SK-N-SH (cell line): ENCODE data around the gene C14orf119. TPM values are rescaled to one million over a fixed set of nuclear protein-coding genes. Genes with fewer than 3 reads are reported as not detected.

Experiments used
- CTCF ChIA-PET: fragments of 300-600, 350-600 bp; formaldehyde crosslinking; extraction: SDS; loops from one replicate; lab custom pipeline; 2021; lab: Yijun Ruan, JAX
- POLR2A ChIA-PET: fragments of 350-600 bp; sonication (Branson Sonifier 250); formaldehyde crosslinking; extraction: SDS; loops from one replicate; lab custom pipeline; 2020; ENCODE audit warnings: antibody characterized with exemption, inconsistent platforms; lab: Yijun Ruan, JAX
- DNase-seq: peaks from one replicate; pipeline ENCODE4 v3.0.0; 2012
- H2AFZ ChIP-seq: fragments of 200-600 bp; sonication (generic); 2 replicates; pipeline ENCODE4 v1.8.1; 2016; ENCODE audit warnings: antibody characterized with exemption, mild to moderate bottlenecking, low read depth
- H3F3A ChIP-seq: fragments of 200-600 bp; sonication (generic); replicated peaks from 2 replicates; pipeline ENCODE3; 2016; ENCODE audit warnings: antibody characterized with exemption, mild to moderate bottlenecking; ENCODE audit not compliant: insufficient read depth
- H3K27ac ChIP-seq, 2 experiments: fragments of 200-500 bp in 1 of 2; fragments of 200-600 bp in 1 of 2; sonication (Bioruptor generic) in 1 of 2; sonication (generic), shearing (Covaris generic) in 1 of 2; 2 replicates each; pipeline versions ENCODE4 v1.5.1 to v1.6.1; 2014 to 2016; ENCODE audit warnings: low read depth in 2 of 2, inconsistent platforms in 1 of 2, low read length in 1 of 2, mild to moderate bottlenecking in 1 of 2, mixed read lengths in 1 of 2
- H3K27me3 ChIP-seq: fragments of 200-600 bp; sonication (generic), shearing (Covaris generic); 2 replicates; pipeline ENCODE4 v1.6.1; 2016; ENCODE audit warnings: mixed run types; ENCODE audit not compliant: insufficient read depth
- H3K36me3 ChIP-seq, 2 experiments: fragments of 200-500 bp in 1 of 2; fragments of 200-600 bp in 1 of 2; sonication (Bioruptor generic) in 1 of 2; sonication (generic) in 1 of 2; replicated peaks in 1 of 2; 2 replicates each; pipeline versions ENCODE3 to v1.5.1; 2014 to 2016; ENCODE audit warnings: low read length in 1 of 2, mild to moderate bottlenecking in 1 of 2; ENCODE audit not compliant: insufficient read depth in 2 of 2, control insufficient read depth in 1 of 2
- H3K4me1 ChIP-seq, 2 experiments: fragments of 200-500 bp in 1 of 2; fragments of 200-600 bp in 1 of 2; sonication (Bioruptor generic) in 1 of 2; sonication (generic), shearing (Covaris generic) in 1 of 2; 2 replicates each; pipeline versions ENCODE4 v1.5.1 to v1.6.1; 2014 to 2016; ENCODE audit warnings: low read depth in 1 of 2, low read length in 1 of 2, mixed run types in 1 of 2; ENCODE audit not compliant: insufficient read depth in 2 of 2, control insufficient read depth in 1 of 2
- H3K4me2 ChIP-seq: fragments of 200-600 bp; sonication (generic), shearing (Covaris generic); 2 replicates; pipeline ENCODE4 v1.6.1; 2017; ENCODE audit warnings: mixed run types
- H3K4me3 ChIP-seq, 2 experiments: fragments of 200-500 bp in 1 of 2; fragments of 200-600 bp in 1 of 2; sonication (Bioruptor generic) in 1 of 2; sonication (generic), shearing (Covaris generic) in 1 of 2; 2 replicates each; pipeline versions ENCODE4 v1.5.1 to v1.8.1; 2014 to 2016; ENCODE audit warnings: low read depth in 2 of 2, inconsistent platforms in 1 of 2, low read length in 1 of 2, mild to moderate bottlenecking in 1 of 2, mixed read lengths in 1 of 2, moderate library complexity in 1 of 2
- H3K79me2 ChIP-seq: fragments of 200-600 bp; sonication (generic); 2 replicates; pipeline ENCODE4 v1.8.1; 2017; ENCODE audit warnings: mild to moderate bottlenecking; ENCODE audit not compliant: insufficient read depth
- H3K9ac ChIP-seq: fragments of 200-600 bp; sonication (generic); 2 replicates; pipeline ENCODE4 v1.6.1; 2017; ENCODE audit warnings: mixed run types
- H3K9me2 ChIP-seq: fragments of 200-600 bp; sonication (generic); 2 replicates; pipeline ENCODE4 v1.6.1; 2017; ENCODE audit warnings: mixed run types
- H3K9me3 ChIP-seq: fragments of 200-600 bp; sonication (generic); 2 replicates; pipeline ENCODE4 v1.6.1; 2017; ENCODE audit warnings: mixed run types, mild to moderate bottlenecking, moderate library complexity
- H4K20me1 ChIP-seq: fragments of 200-600 bp; sonication (generic); 2 replicates; pipeline ENCODE4 v1.6.1; 2017; ENCODE audit warnings: mild to moderate bottlenecking, mixed run types; ENCODE audit not compliant: insufficient read depth
- CHD2 ChIP-seq: fragments of 150-350 bp; IDR thresholded peaks from 2 replicates; pipeline ENCODE4 v1.6.1; 2018; ENCODE audit warnings: low read length; ENCODE audit not compliant: partially characterized antibody
- EZH2phosphoT487 ChIP-seq: fragments of 200-600 bp; sonication (generic); IDR thresholded peaks from 2 replicates; pipeline ENCODE4 v1.6.1; 2017; ENCODE audit warnings: low read depth, mixed run types, mild to moderate bottlenecking, antibody characterized with exemption, moderate library complexity, borderline replicate concordance
- FOSL2 ChIP-seq: IDR thresholded peaks from 2 replicates; pipeline ENCODE4 v1.4.0; 2012; ENCODE audit warnings: low read depth, mild to moderate bottlenecking, moderate library complexity, borderline replicate concordance
- FOXJ3 ChIP-seq: sonication (generic); formaldehyde crosslinking; IDR thresholded peaks from 2 replicates; pipeline ENCODE4 v1.5.1; 2020; ENCODE audit warnings: mild to moderate bottlenecking, missing genetic modification reagents
- GABPA ChIP-seq: IDR thresholded peaks from 2 replicates; pipeline ENCODE4 v1.4.0; 2012; ENCODE audit warnings: low read depth, mild to moderate bottlenecking
- GATA2 ChIP-seq: sonication (generic); formaldehyde crosslinking; IDR thresholded peaks from 2 replicates; pipeline ENCODE4 v1.5.0; 2020; ENCODE audit warnings: mild to moderate bottlenecking, missing genetic modification reagents
- JUND ChIP-seq: IDR thresholded peaks from 2 replicates; pipeline ENCODE4 v1.4.0; 2012
- NFIC ChIP-seq: IDR thresholded peaks from 2 replicates; pipeline ENCODE4 v1.4.0; 2012; ENCODE audit warnings: borderline replicate concordance
- NRF1 ChIP-seq: IDR thresholded peaks from 2 replicates; pipeline ENCODE4 v1.6.1; 2012; ENCODE audit warnings: low read depth, mild to moderate bottlenecking, low read length
- PBX3 ChIP-seq: IDR thresholded peaks from 2 replicates; pipeline ENCODE4; 2012
- POLR2AphosphoS5 ChIP-seq: IDR thresholded peaks from 2 replicates; pipeline ENCODE4 v1.6.1; 2012; ENCODE audit warnings: low read depth, low read length
- RCOR1 ChIP-seq: fragments of 150-350 bp; IDR thresholded peaks from 2 replicates; pipeline ENCODE4 v1.6.1; 2017; ENCODE audit warnings: antibody characterized with exemption, low read length
- RFX5 ChIP-seq: IDR thresholded peaks from 2 replicates; pipeline ENCODE4 v1.6.1; 2012; ENCODE audit warnings: mild to moderate bottlenecking, improper control_type of control experiment, low read length
- RXRA ChIP-seq: IDR thresholded peaks from 2 replicates; pipeline ENCODE4 v1.4.0; 2012; ENCODE audit warnings: low read depth, mild to moderate bottlenecking, borderline replicate concordance
- SIN3A ChIP-seq: IDR thresholded peaks from 2 replicates; pipeline ENCODE4 v1.6.1; 2012; ENCODE audit warnings: low read depth, mild to moderate bottlenecking, low read length, moderate library complexity, borderline replicate concordance
- SMC3 ChIP-seq: IDR thresholded peaks from 2 replicates; pipeline ENCODE4 v1.6.1; 2012; ENCODE audit warnings: low read depth, low read length, improper control_type of control experiment
- TAF1 ChIP-seq: IDR thresholded peaks from 2 replicates; pipeline ENCODE4 v1.6.1; 2012; ENCODE audit warnings: low read depth, mild to moderate bottlenecking, low read length, moderate library complexity, borderline replicate concordance
- TCF12 ChIP-seq: IDR thresholded peaks from 2 replicates; pipeline ENCODE4 v1.4.0; 2012
- YY1 ChIP-seq: IDR thresholded peaks from 2 replicates; pipeline ENCODE4 v1.4.0; 2012; ENCODE audit warnings: low read depth, mild to moderate bottlenecking
- WGBS: methylation state at CpG from one replicate; pipeline ENCODE4 v1.1.6; 2017; ENCODE audit warnings: low lambda C conversion rate; 5-methylcytosine and 5-hydroxymethylcytosine counted together
- polyA plus RNA-seq, 3 experiments: library from polyadenylated mRNA; depleted of rRNA; stranded (reverse); fragments of >200 nt; gene quantifications; 2 replicates each; pipeline ENCODE4 v1.2.3, GENCODE V29; 2012
- TF ChIP-seq, protein P1 (sequence below): fragments of 150-350 bp; IDR thresholded peaks from 2 replicates; pipeline ENCODE4 v1.6.1; 2017; ENCODE audit warnings: antibody characterized with exemption, low read length, low read depth, borderline replicate concordance
- TF ChIP-seq, protein P2 (sequence below): IDR thresholded peaks from 2 replicates; pipeline ENCODE4 v1.4.0; 2012; ENCODE audit warnings: low read depth

The C14orf119 gene
- polyA plus RNA-seq, 1 of the 3 experiments (the other 2 are of a cell fraction) = 55.2 TPM

DNA sequence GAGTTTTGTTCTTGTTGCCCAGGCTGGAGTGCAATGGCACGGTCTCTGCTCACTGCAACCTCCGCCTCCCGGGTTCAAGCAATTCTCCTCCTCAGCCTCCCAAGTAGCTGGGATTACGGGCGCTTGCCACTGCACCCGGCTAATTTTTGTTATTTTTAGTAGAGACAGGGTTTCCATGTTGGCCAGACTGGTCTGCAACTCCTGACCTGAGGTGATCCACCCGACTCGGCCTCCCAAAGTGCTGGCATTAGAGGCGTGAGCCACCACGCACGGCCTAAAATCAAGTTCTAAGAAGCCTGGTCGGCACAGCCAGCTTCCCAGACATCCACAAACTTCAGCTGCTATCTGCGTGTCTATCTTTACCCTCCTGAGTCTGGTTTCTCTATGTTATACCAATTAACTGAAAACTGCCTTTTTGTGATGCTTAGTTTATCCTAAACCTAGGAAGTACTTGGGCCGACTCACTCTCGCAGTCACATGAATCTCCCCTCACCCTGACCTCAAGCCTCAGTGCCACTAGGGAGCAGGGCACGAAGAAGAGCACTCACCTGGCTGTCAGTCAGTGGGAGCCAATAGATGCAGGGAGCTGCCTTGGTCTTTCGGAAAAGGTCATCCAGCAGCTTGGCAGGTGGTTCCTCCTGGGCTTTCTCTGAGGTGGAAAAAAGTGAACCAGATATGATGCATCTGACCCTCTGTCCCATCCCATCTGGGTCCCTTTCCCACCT is 34.6 kb upstream of the C14orf119 start:
- H3K27ac ChIP-seq = peak overlapping the region in 1 of 2 experiments; percentile 70; a peak in 2 of 4 replicates
- 96% methylated on average over 17 of the region's 17 CpGs for WGBS
- no peak overlapping the region for H3K4me3 ChIP-seq
- H2AFZ ChIP-seq = no peak overlapping the region
- ChIA-PET POLR2A (interaction anchor here (0.6 kb wide), 1 partner anchor 239 kb away, joined by 4 read pairs; no protein-coding TSS in a partner anchor), CTCF (interaction anchor here (0.6 to 33.1 kb wide), 9 partner anchors 8 to 73 kb away, joined by 3 to 1566 read pairs (median 5); partner anchors contain the start of genes AJUBA and PSMB5)
- H4K20me1 ChIP-seq = peaks cover 5% of the 10 kb centered on the region; the same call in 1 of the 2 replicates
- H3K36me3 ChIP-seq = peaks cover 52 to 53% of the 10 kb centered on the region in 2 experiments
- DNase-seq = no peak
- no peaks in the 10 kb centered on the region for H3K9me2 ChIP-seq
- peaks cover 15 to 24% of the 10 kb centered on the region in 2 experiments; a peak in 3 of 4 replicates for H3K4me1 ChIP-seq
- H3K4me2 ChIP-seq = no peak overlapping the region
- TF ChIP-seq POLR2AphosphoS5 = no peak
- H3K27me3 ChIP-seq = no peaks in the 10 kb centered on the region
- no peak overlapping the region for H3K9ac ChIP-seq
- H3K9me3 ChIP-seq = no peaks in the 10 kb centered on the region
- H3F3A ChIP-seq = peaks cover 58% of the 10 kb centered on the region
- H3K79me2 ChIP-seq = peaks cover 28% of the 10 kb centered on the region

DNA sequence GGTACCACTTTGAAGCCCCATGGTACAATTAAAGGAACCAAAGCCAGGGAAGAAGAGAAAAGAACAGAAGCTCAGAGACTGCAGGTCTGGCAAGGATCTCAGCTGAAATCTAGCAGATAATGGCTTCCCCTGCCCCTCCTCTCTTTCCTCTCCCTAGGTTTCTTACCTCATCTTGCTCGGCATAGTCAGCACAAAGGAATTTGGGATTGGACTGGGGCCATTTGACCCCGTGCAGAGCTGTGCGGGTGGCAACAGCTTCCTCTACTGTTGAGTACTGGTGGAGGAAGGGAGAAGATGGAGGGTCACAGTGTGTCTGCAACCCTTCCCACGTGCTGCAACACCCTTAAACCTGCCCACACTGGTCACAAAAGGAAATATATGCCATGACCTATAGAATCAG is 33.3 kb upstream of the C14orf119 start:
- H3K9ac ChIP-seq = no peak overlapping the region; the same call in 1 of the 2 replicates
- H3K9me2 ChIP-seq = no peaks in the 10 kb centered on the region
- peaks cover 49% of the 10 kb centered on the region for H3F3A ChIP-seq
- no peaks in the 10 kb centered on the region for H3K27me3 ChIP-seq
- H2AFZ ChIP-seq = no peak overlapping the region
- H3K36me3 ChIP-seq = peaks cover 61 to 65% of the 10 kb centered on the region in 2 experiments
- WGBS = 25% methylated on average over 4 of the region's 4 CpGs
- peaks cover 4 to 13% of the 10 kb centered on the region in 2 experiments; a peak in 3 of 4 replicates for H3K4me1 ChIP-seq
- CTCF ChIA-PET = interaction anchor here (0.9 to 33.1 kb wide), 6 partner anchors 7 to 132 kb away, joined by 3 to 1566 read pairs (median 23); partner anchors contain the start of gene AJUBA
- no peak for DNase-seq
- H3K79me2 ChIP-seq = peaks cover 37% of the 10 kb centered on the region
- H3K4me3 ChIP-seq = no peak overlapping the region
- H3K9me3 ChIP-seq = no peaks in the 10 kb centered on the region
- H4K20me1 ChIP-seq = peaks cover 18% of the 10 kb centered on the region
- POLR2A ChIA-PET = interaction anchor here (1.7 kb wide), 1 partner anchor 9 kb away, joined by 3 read pairs; no protein-coding TSS in a partner anchor
- H3K27ac ChIP-seq = peak overlapping the region in 1 of 2 experiments; percentile 70; a peak in 2 of 4 replicates
- H3K4me2 ChIP-seq = peak overlapping the region; percentile 46; the same call in 1 of the 2 replicates
- peak; percentile 74 for TF ChIP-seq TCF12
- peak; percentile 85; the same call in 1 of the 2 replicates for TF ChIP-seq RXRA
- TF ChIP-seq NRF1 = no peak
- TF ChIP-seq GATA2 (CRISPR knock-in tag) = no peak
- peak; percentile 55; the same call in 1 of the 2 replicates for TF ChIP-seq SIN3A
- no peak for TF ChIP-seq RCOR1
- TF ChIP-seq RFX5 = no peak
- TF ChIP-seq, protein P1, sequence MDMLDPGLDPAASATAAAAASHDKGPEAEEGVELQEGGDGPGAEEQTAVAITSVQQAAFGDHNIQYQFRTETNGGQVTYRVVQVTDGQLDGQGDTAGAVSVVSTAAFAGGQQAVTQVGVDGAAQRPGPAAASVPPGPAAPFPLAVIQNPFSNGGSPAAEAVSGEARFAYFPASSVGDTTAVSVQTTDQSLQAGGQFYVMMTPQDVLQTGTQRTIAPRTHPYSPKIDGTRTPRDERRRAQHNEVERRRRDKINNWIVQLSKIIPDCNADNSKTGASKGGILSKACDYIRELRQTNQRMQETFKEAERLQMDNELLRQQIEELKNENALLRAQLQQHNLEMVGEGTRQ = no peak
- peak; percentile 75; the same call in 1 of the 2 replicates for TF ChIP-seq YY1
- peak; percentile 10 for TF ChIP-seq CHD2
- no peak for TF ChIP-seq SMC3
- peak; percentile 85; the same call in 1 of the 2 replicates for TF ChIP-seq FOSL2
- TF ChIP-seq JUND = peak; percentile 87
- peak; percentile 58; the same call in 1 of the 2 replicates for TF ChIP-seq POLR2AphosphoS5
- TF ChIP-seq PBX3 = no peak
- TF ChIP-seq, protein P2, sequence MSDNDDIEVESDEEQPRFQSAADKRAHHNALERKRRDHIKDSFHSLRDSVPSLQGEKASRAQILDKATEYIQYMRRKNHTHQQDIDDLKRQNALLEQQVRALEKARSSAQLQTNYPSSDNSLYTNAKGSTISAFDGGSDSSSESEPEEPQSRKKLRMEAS = peak; percentile 75
- TF ChIP-seq NFIC = peak; percentile 94
- no peak for TF ChIP-seq FOXJ3
- TF ChIP-seq EZH2phosphoT487 = no peak
- TF ChIP-seq GABPA = no peak
- no peak for TF ChIP-seq TAF1
